Tibial nerve (tissue), 4 donors: ENCODE data around the gene ITGAL.

Experiments
- EP300 ChIP-seq, 2 donors: sonication (generic); formaldehyde crosslinking; IDR thresholded peaks; one replicate each; pipeline ENCODE4 v1.6.1; 2017; ENCODE audit warnings: antibody characterized with exemption in 2 of 2, mild to moderate bottlenecking in 1 of 2
- POLR2A ChIP-seq, 2 donors: fragments of 450-650 bp; IDR thresholded peaks; one replicate each; pipeline ENCODE4 v1.6.1; 2017; ENCODE audit warnings: antibody characterized with exemption in 2 of 2, mild to moderate bottlenecking in 2 of 2, moderate library complexity in 2 of 2
- TF ChIP-seq, protein P1 (sequence below), 5 experiments: fragments of 200-600 bp in 3 of 5; fragments of 450-650 bp in 2 of 5; sonication (generic) in 3 of 5; IDR thresholded peaks; one replicate each; pipeline ENCODE4 v1.5.1; 2016 to 2019; ENCODE audit warnings: antibody characterized with exemption in 5 of 5, mild to moderate bottlenecking in 3 of 5, moderate library complexity in 2 of 5

DNA sequence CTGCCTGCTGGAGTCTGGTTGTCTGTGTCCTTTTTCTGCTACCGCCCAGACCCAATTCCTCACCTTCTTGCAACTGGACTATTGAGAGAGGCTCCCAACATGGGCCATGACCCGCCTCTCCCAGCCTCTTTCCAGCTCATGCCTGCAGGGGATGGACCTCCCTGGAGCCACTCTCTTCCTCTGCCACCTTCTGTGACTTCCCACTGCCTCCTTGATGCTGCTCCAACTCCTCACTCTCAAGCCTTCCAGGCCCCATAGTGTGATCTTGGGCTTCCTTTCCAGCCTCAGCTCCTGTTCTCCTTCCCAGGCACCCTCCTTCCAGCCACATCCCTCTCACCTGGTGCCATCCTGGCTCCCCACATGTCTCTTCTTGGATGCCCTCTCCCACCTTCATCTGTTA, 42.7 kb downstream of the ITGAL start:
- TF ChIP-seq POLR2A (IDR thresholded peaks at IDR 0.05) = no peak
- TF ChIP-seq, protein P1, sequence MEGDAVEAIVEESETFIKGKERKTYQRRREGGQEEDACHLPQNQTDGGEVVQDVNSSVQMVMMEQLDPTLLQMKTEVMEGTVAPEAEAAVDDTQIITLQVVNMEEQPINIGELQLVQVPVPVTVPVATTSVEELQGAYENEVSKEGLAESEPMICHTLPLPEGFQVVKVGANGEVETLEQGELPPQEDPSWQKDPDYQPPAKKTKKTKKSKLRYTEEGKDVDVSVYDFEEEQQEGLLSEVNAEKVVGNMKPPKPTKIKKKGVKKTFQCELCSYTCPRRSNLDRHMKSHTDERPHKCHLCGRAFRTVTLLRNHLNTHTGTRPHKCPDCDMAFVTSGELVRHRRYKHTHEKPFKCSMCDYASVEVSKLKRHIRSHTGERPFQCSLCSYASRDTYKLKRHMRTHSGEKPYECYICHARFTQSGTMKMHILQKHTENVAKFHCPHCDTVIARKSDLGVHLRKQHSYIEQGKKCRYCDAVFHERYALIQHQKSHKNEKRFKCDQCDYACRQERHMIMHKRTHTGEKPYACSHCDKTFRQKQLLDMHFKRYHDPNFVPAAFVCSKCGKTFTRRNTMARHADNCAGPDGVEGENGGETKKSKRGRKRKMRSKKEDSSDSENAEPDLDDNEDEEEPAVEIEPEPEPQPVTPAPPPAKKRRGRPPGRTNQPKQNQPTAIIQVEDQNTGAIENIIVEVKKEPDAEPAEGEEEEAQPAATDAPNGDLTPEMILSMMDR (IDR thresholded peaks at IDR 0.05) = no peak
- no peak for TF ChIP-seq EP300 (IDR thresholded peaks at IDR 0.05)
